Dermis microvascular lymphatic vessel endothelial cell (primary cell): Measurements from ENCODE around the gene DST. TPM values are rescaled to one million over a fixed set of nuclear protein-coding genes. Genes with fewer than 3 reads are reported as not detected.

Experiments used
- DNase-seq, 2 donors: peaks; one replicate each; pipeline versions ENCODE4 v3.0.0 to v3.0.0-alpha.2; 2010; ENCODE audit warnings: low read depth in 2 of 2
- total RNA-seq: library from RNA; depleted of rRNA; stranded (reverse); fragments of >200 nt; gene quantifications from 2 replicates; pipeline ENCODE4 v1.2.1, GENCODE V29; 2014

DST gene
- total RNA-seq, 1 donor from 2014 or later = 179 TPM

GRCh38 chr6:56483929-56484328, 158.8 kb downstream of the DST start:
- no peak for DNase-seq

GRCh38 chr6:56482525-56482924, 160.2 kb downstream of the DST start:
- no peak for DNase-seq

GRCh38 chr6:56481957-56482356, 160.7 kb downstream of the DST start:
- no peak for DNase-seq

GRCh38 chr6:56480654-56481337, 161.9 kb downstream of the DST start:
- no peak for DNase-seq

GRCh38 chr6:56480246-56480645, 162.4 kb downstream of the DST start:
- DNase-seq = no peak

- DNase-seq = no peak
Measured at GRCh38 chr6:56479381-56479780, 163.3 kb downstream of the DST start.

- DNase-seq = no peak
Measured at GRCh38 chr6:56478202-56478601, 164.5 kb downstream of the DST start.

- DNase-seq = no peak
Measured at GRCh38 chr6:56477241-56477640, 165.4 kb downstream of the DST start.

GRCh38 chr6:56475736-56476457, 166.8 kb downstream of the DST start:
- peak; percentile 49 to 74 for DNase-seq

- DNase-seq = no peak
Measured at GRCh38 chr6:56474532-56474931, 168.2 kb downstream of the DST start.

- no peak for DNase-seq
Measured at GRCh38 chr6:56463443-56463842, 179.2 kb downstream of the DST start.

- DNase-seq = no peak
Measured at GRCh38 chr6:56459030-56459805, 183.5 kb downstream of the DST start.

GRCh38 chr6:56458324-56458884, 184.3 kb downstream of the DST start:
- DNase-seq = peak in 1 of 2 donors; percentile 10

- no peak for DNase-seq
Measured at GRCh38 chr6:56456785-56457184, 185.9 kb downstream of the DST start.

- peak in 1 of 2 donors; percentile 12 for DNase-seq
Measured at GRCh38 chr6:56450882-56451739, 191.6 kb downstream of the DST start.

GRCh38 chr6:56450376-56450775, 192.3 kb downstream of the DST start:
- DNase-seq = peak in 1 of 2 donors; percentile 52

GRCh38 chr6:56448046-56448445, 194.6 kb downstream of the DST start:
- peak; percentile 34 to 40 for DNase-seq

- no peak for DNase-seq
Measured at GRCh38 chr6:56445818-56446217, 196.9 kb downstream of the DST start.

GRCh38 chr6:56444855-56445254, 197.8 kb downstream of the DST start:
- DNase-seq = no peak

GRCh38 chr6:56440551-56440981, 202.1 kb downstream of the DST start:
- DNase-seq = no peak
